ENCODE measurements around the gene CALML5.
"Not testable (repeated sequence)": the region's sequence is repeated elsewhere in the genome, so short reads cannot be mapped to it uniquely, and the experiment has no call there.

CALML5 gene

GRCh38 chr10:5479481-5480161, 19.7 kb downstream of the CALML5 start:
- Mint-ChIP-seq H3K27me3 (peaks cover 7% of the 10 kb centered on the region), H3K27ac (no peak overlapping the region), H3K9me3 (no peaks in the 10 kb centered on the region), H3K4me3 (no peak overlapping the region), H3K4me1 (ENCODE audit: low read depth) (peaks cover 3% of the 10 kb centered on the region), H3K36me3 (ENCODE audit: low read depth) (no peaks in the 10 kb centered on the region)
- no peak for DNase-seq

- H3K27me3 Mint-ChIP-seq, result peaks cover 7% of the 10 kb centered on the region
- no peaks in the 10 kb centered on the region for H3K36me3 Mint-ChIP-seq (ENCODE audit: low read depth)
- H3K9me3 Mint-ChIP-seq, result no peaks in the 10 kb centered on the region
- H3K4me3 Mint-ChIP-seq, result no peak overlapping the region
- DNase-seq, result no peak
- H3K4me1 Mint-ChIP-seq (ENCODE audit: low read depth), result peaks cover 3% of the 10 kb centered on the region
- no peak overlapping the region for H3K27ac Mint-ChIP-seq
These were observed 20.6 kb downstream of the CALML5 start for GRCh38 chr10:5478694-5479305.

- H3K9me3 Mint-ChIP-seq, result no peaks in the 10 kb centered on the region
- no peaks in the 10 kb centered on the region for H3K36me3 Mint-ChIP-seq (ENCODE audit: low read depth)
- no peak for DNase-seq
- peaks cover 3% of the 10 kb centered on the region for H3K4me1 Mint-ChIP-seq (ENCODE audit: low read depth)
- H3K27me3 Mint-ChIP-seq, result peaks cover 7% of the 10 kb centered on the region
- no peak overlapping the region for H3K27ac Mint-ChIP-seq
- H3K4me3 Mint-ChIP-seq, result no peak overlapping the region
These were observed 21.2 kb downstream of the CALML5 start for GRCh38 chr10:5477948-5478693.

GRCh38 chr10:5476918-5477525, 22.3 kb downstream of the CALML5 start:
- H3K27me3 Mint-ChIP-seq, result peaks cover 4% of the 10 kb centered on the region
- no peak overlapping the region for H3K27ac Mint-ChIP-seq
- H3K4me1 Mint-ChIP-seq (ENCODE audit: low read depth), result peaks cover 3% of the 10 kb centered on the region
- H3K9me3 Mint-ChIP-seq, result no peaks in the 10 kb centered on the region
- no peaks in the 10 kb centered on the region for H3K36me3 Mint-ChIP-seq (ENCODE audit: low read depth)
- no peak for DNase-seq
- H3K4me3 Mint-ChIP-seq, result no peak overlapping the region

- H3K4me1 Mint-ChIP-seq (ENCODE audit: low read depth); H3K4me3 Mint-ChIP-seq; H3K27me3 Mint-ChIP-seq; H3K27ac Mint-ChIP-seq; H3K9me3 Mint-ChIP-seq; H3K36me3 Mint-ChIP-seq (ENCODE audit: low read depth); DNase-seq: not testable (repeated sequence)
These were observed 23.2 kb downstream of the CALML5 start for GRCh38 chr10:5475974-5476807.

- not testable (repeated sequence) for H3K4me1 Mint-ChIP-seq (ENCODE audit: low read depth)
These were observed 24.3 kb downstream of the CALML5 start for GRCh38 chr10:5475088-5475487.

GRCh38 chr10:5474642-5475041, 24.7 kb downstream of the CALML5 start:
- DNase-seq; H3K27ac Mint-ChIP-seq; H3K36me3 Mint-ChIP-seq (ENCODE audit: low read depth): not testable (repeated sequence)

More at GRCh38 chr10:5475088-5475487, 24.3 kb downstream of the CALML5 start:
- H3K4me3 Mint-ChIP-seq; H3K27ac Mint-ChIP-seq; H3K27me3 Mint-ChIP-seq; DNase-seq; H3K36me3 Mint-ChIP-seq (ENCODE audit: low read depth); H3K9me3 Mint-ChIP-seq: not testable (repeated sequence)

GRCh38 chr10:5470062-5470751, 29.2 kb downstream of the CALML5 start:
- Mint-ChIP-seq H3K9me3 (no peaks in the 10 kb centered on the region), H3K4me3 (no peak overlapping the region), H3K4me1 (ENCODE audit: low read depth) (peaks cover 3% of the 10 kb centered on the region), H3K27ac (no peak overlapping the region), H3K27me3 (no peaks in the 10 kb centered on the region), H3K36me3 (ENCODE audit: low read depth) (no peaks in the 10 kb centered on the region)
- no peak for DNase-seq

More at GRCh38 chr10:5474642-5475041, 24.7 kb downstream of the CALML5 start:
- not testable (repeated sequence) for H3K4me3 Mint-ChIP-seq; H3K27me3 Mint-ChIP-seq; H3K9me3 Mint-ChIP-seq; H3K4me1 Mint-ChIP-seq (ENCODE audit: low read depth)

- no peaks in the 10 kb centered on the region for H3K9me3 Mint-ChIP-seq
- no peaks in the 10 kb centered on the region for H3K36me3 Mint-ChIP-seq (ENCODE audit: low read depth)
- H3K4me3 Mint-ChIP-seq, result no peak overlapping the region
- no peak overlapping the region for H3K27ac Mint-ChIP-seq
- H3K27me3 Mint-ChIP-seq, result no peaks in the 10 kb centered on the region
- no peak for DNase-seq
- peaks cover 3% of the 10 kb centered on the region for H3K4me1 Mint-ChIP-seq (ENCODE audit: low read depth)
These were observed 29.9 kb downstream of the CALML5 start for GRCh38 chr10:5469353-5470061.

- no peak overlapping the region for H3K27ac Mint-ChIP-seq
- no peaks in the 10 kb centered on the region for H3K36me3 Mint-ChIP-seq (ENCODE audit: low read depth)
- DNase-seq, result no peak
- H3K9me3 Mint-ChIP-seq, result no peaks in the 10 kb centered on the region
- H3K4me3 Mint-ChIP-seq, result no peak overlapping the region
- H3K27me3 Mint-ChIP-seq, result no peaks in the 10 kb centered on the region
- peaks cover 3% of the 10 kb centered on the region for H3K4me1 Mint-ChIP-seq (ENCODE audit: low read depth)
These were observed 30.9 kb downstream of the CALML5 start for GRCh38 chr10:5468262-5469106.

GRCh38 chr10:5467634-5468255, 31.6 kb downstream of the CALML5 start:
- H3K27me3 Mint-ChIP-seq, result no peaks in the 10 kb centered on the region
- no peaks in the 10 kb centered on the region for H3K9me3 Mint-ChIP-seq
- peaks cover 3% of the 10 kb centered on the region for H3K4me1 Mint-ChIP-seq (ENCODE audit: low read depth)
- H3K4me3 Mint-ChIP-seq, result no peak overlapping the region
- no peaks in the 10 kb centered on the region for H3K36me3 Mint-ChIP-seq (ENCODE audit: low read depth)
- H3K27ac Mint-ChIP-seq, result no peak overlapping the region
- DNase-seq, result no peak

- no peak for DNase-seq
- Mint-ChIP-seq H3K27ac (no peak overlapping the region), H3K27me3 (no peaks in the 10 kb centered on the region), H3K9me3 (no peaks in the 10 kb centered on the region), H3K4me1 (ENCODE audit: low read depth) (peaks cover 3% of the 10 kb centered on the region), H3K36me3 (ENCODE audit: low read depth) (no peaks in the 10 kb centered on the region), H3K4me3 (no peak overlapping the region)
These were observed 32.2 kb downstream of the CALML5 start for GRCh38 chr10:5467207-5467535.

All from activated T-cell treated with anti-CD3 and anti-CD28 coated beads, Interleukin-2, amount 50 U/mL, for 24 hours (primary cell).